CD4-positive, alpha-beta T cell treated with Interleukin-2 at 100 ng/mL for 4 hours (primary cell): Measurements from ENCODE around the gene RNASEH2B.
A peak's percentile ranks its signal among the peaks of the same experiment; 100 is the strongest.

Experiments
- DNase-seq: peaks from one replicate; pipeline ENCODE4 v3.0.0-alpha.2; 2020; ENCODE audit warnings: low spot score

The RNASEH2B gene, protein sequence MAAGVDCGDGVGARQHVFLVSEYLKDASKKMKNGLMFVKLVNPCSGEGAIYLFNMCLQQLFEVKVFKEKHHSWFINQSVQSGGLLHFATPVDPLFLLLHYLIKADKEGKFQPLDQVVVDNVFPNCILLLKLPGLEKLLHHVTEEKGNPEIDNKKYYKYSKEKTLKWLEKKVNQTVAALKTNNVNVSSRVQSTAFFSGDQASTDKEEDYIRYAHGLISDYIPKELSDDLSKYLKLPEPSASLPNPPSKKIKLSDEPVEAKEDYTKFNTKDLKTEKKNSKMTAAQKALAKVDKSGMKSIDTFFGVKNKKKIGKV

DNA sequence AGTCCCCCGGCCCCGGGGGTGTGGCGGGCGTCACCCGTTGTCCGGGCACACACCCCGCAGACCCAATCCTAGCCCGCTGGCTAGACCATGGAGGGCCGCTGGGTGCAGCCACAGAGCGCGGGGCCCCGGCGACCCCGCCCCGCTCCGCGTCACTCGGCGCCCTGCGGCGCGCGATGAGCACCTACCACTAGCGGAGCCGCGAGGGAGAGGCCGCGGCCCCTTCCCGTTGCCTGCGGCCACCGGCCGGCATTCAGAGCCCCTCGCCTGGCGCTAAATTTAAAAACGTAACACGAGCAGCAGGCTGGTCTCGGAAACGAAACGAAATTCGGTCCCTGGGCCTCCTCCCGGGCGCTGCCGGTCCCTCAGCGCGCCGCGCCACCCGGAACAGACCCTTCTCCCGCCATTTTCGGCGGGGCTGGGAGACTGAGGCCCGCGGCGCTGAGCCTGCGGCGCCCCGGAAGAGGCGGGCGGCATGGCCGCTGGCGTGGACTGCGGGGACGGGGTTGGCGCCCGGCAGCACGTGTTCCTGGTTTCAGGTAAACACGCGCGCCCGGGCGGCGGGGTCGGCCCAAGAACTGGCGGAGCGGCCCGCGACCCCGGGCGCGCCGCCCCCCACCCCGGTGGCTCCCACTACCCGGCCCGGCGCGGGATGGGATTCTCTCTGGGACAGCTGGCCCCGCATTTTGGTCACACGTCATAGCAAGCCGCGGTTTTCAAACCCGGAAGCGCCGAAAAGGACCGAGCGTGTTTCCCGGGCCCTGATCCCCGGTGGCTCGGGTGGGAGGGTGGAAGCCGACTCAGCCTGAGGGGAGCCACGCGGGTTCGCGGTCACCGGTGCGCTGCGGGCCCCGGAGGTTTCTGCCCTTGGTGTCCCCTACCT is at the start of gene RNASEH2B:
RNASEH2B (plus strand) TSS at position 187 of the 880 bp plus-strand sequence; CDS start at position 473, 286 bp downstream.
- DNase-seq = peak; percentile 66

DNA sequence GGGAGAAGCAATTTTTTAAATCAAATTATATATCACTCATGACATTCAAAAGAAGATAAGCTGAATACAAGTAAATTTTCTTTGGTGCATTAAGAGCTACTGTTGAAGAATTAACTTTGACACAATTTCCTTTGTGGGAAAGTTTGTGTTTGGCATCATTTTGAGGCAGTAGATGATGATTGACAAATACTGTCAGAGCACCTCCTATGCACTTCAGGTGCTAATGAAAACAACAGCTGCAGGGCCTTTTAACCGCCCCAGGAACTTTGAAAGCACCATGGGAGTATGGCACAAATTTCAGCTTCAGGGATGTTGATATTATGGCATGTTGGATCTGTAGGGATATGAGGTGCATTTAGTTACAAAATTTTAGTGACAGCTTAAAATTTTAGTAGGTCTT is 45.1 kb upstream of the RNASEH2B start:
- no peak for DNase-seq

DNA sequence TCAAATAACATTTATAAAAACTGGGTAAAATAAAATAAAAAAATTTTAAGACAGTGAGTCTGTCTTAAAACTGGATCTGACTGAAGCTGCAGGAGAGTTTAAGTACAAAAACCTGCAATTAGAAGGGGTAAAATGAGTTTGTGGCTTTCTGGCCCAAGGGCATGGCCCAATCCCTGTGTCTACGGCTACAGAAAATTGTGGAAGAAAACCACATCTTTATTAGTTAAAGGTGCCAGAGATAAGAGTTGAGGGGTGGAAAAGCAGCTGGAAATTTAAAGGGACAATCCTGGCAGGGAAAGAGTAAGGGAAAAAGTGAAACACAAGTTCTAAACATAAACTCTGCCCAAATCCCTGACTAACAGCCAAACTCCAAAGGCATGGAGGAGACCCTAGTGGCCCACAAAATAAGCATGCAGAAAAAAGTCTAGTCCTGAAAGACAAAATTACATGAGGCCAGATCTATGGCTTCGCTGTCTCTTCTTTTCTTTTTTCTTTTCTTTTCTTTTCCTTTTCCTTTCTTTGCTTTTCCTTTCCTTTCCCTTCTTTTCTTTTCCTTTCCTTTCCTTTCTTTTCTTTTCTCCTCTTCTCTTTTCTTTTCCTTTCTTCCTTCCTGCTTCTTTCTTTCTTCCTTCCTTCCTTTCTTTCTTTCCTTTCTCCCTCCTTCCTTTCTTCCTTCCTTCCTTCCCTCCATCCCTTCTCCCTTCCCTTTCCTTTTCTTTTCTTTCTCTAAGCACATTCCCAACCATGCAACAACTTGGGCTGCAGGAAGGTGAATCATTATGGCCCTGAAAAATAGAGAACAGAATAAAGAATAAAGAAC is 42.6 kb upstream of the RNASEH2B start:
- DNase-seq = no peak

DNA sequence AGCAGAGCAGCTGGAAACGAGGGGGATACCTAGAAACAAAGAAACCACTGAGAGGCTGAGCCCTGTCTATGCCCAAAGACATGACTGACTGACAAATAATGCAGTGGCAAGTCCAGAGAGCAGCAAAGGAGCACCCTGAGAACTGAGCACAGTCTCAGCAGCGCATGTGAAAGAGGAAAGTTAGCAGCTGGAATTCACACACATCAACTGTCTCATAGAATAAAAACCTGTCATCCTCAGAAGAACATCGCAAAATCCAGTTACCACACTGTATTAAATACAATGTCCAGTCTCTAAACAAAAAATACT is 42.0 kb upstream of the RNASEH2B start:
- DNase-seq = no peak

DNA sequence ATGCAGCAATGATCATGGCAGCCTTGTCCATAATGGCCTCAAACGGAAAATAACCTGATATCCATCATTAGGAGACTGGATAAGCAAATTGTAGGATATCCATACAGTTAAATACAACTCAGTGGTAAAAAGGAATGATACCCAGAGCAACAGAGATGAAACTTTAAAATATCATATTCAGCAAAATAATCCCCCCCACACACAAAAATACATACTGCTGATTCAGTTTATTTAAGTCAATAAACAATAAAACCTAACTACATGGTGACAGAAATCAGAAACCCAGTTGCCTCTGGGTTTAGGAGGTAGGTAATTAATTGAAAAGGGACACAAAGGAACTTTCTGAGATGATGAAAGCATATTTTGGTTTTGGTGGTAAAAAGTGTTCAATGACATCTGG is 38.2 kb upstream of the RNASEH2B start:
- no peak for DNase-seq

DNA sequence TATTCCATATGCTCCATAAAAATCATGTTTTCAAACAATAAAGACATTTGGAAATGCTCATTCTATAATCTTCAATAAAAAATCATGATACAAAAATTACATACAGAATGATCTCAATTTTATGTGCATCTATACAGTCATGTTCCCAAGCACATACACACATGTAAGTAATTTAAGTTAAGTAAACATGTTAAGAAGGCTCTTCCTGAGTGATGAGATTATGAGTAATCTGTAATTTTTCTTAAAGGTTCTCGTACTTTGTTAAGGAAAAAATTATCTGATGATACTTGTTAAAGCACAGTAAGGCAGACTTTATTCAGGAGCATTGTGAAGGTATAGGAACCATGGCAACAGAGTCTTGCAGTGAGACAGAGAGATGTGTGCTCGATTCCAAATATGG is 36.1 kb upstream of the RNASEH2B start:
- no peak for DNase-seq

DNA sequence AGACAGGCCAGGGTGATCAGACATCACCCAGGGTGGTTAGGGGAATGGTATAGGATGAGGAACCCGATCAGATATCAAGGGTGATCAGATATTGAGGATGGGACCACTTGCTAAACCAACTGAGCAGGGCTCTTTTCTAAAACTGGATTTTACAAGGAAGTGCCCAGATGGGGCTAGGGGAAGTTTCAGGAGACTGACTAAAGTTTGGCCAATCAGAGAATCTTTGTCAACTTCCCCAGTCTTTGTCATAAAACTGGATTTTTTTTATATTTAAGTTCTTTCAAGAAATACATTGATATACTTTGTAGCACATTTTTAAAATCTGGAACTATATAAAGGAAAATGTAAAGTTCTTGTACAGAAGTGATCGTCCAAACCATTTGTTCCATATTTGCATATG is 35.6 kb upstream of the RNASEH2B start:
- DNase-seq = no peak

DNA sequence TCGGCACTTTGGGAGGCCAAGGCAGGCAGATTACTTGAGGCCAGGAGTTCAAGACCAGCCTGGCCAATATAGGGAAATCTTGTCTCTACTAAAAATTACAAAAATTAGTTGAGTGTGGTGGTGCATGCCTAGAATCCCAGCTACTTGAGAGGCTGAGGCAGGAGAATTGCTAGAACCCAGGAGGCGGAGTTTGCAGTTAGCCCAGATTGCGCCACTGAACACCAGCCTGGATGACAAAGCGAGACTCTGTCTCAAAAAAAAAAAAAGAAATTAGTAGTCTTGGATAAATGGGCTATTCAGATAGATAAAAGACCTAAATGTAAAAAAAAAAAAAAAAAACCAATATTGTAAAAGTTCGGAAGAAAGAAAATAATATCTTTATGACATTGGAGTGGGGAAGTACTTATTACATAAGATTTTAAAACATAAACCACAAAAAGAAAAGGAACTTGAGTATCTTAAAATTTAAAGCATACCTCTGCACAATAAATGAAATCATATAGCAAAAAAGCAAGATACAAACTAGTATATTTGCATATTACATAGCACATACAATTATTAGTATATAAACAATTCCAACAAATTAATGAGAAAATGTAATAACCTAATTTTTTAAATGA is 26.7 kb upstream of the RNASEH2B start:
- DNase-seq = no peak

DNA sequence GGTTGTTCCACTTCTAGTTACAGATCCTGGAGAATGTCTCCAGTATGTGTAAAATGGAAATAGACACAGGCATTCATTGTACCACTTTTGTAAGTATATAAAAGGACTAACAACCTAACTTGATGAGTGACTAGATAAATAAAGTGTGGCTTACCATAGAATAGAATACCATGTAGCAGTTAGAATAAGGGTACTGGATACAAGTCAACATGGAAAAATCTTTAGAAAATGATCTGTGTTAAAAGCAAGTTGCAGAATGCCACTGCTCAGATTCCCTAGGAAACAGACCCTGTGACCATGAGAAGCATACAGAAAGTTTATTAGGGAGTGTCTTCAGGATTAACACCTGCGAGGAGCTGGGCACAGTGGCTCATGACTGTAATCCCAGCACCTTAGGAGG is 25.9 kb upstream of the RNASEH2B start:
- no peak for DNase-seq

DNA sequence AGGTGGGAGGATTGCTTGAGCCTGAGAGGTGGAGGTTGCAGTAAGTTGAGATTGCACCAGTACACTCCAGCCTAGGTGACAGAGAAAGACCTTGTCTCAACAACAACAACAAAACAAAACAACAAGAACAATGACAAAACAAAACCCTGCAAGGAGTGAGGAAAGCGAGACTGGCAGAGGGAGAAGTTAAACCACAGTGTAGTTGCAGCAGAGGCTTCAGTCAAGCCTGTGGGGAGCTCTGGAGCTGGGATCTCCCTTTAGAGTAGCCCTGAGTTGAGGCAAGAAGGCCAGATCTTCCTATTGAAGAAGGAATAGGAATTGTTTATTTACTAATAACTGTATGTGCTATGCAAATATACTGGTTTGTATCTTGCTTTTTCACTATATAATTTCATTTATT is 25.3 kb upstream of the RNASEH2B start:
- DNase-seq = no peak

DNA sequence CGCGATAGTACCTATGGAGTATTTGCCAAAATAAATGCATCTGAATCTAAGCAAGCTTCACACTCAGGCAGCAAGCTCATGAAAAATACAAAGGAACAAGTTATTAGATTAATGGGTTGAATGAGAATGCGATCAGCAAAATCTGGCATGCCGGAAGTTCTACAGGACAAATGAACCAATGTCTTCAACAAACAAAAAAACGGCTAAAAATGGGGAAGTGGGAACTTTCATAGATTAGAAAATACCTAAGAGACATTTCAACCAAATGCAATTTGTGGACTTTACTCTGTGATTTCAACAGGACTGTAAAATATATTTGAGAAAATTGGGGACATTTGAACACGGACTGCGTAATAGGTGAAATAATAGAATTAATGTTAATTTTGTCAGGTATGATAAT is 22.4 kb upstream of the RNASEH2B start:
- no peak for DNase-seq

DNA sequence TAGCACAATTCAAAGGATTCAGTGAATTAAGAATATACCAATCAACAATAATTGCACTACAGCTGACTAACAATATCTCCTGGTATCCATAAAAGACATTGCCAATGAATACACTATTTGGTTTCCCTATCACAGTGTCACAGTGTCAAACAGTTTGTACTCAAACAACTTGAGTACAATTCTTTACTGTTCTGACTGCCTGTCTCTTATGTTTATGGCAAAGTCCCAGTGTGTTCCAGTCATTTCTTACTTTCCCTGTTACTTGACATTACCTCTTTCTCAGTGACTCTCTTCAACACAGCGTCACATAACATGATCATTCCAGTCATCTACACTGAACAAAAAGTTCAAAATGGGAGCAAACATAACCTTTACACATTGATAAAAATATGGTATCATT is 21.2 kb upstream of the RNASEH2B start:
- no peak for DNase-seq

DNA sequence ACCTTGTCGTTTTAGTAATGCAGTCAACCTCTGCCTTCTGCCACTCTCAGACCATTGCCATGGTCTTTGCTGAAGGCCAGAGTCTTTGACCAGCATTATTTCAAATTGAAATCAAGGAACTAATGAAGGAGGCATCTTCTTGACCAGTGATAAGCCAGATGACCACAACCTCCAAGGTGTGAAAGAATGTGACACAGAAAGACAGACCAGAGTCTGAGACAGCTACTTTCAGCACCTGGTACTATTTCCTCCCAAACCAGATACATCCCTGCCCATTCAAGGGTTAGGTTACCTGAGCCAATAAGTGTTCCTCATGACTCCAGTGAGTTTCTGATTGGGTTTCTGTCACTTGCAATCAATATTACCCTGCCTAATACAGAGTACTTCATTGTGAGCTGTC is 20.3 kb upstream of the RNASEH2B start:
- DNase-seq = no peak

DNA sequence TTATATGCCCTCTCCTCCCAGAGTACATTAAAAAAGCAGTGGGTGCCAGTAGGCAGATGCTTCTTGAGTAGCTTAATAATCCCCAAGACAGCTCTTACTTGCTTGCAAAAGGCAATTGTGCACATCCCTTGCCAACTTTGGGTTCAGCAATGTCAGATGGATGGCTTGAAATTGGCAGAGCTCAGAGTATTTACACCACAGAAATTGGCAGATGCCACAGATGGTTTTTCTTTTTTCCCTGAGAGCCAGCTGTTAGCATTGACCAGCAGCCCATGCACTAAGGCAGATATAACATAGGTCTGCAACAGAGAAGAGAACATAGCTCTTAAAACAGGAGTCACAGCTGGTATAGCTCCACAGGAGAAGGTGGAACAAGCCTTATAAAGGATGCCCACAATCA is 18.4 kb upstream of the RNASEH2B start:
- DNase-seq = no peak

DNA sequence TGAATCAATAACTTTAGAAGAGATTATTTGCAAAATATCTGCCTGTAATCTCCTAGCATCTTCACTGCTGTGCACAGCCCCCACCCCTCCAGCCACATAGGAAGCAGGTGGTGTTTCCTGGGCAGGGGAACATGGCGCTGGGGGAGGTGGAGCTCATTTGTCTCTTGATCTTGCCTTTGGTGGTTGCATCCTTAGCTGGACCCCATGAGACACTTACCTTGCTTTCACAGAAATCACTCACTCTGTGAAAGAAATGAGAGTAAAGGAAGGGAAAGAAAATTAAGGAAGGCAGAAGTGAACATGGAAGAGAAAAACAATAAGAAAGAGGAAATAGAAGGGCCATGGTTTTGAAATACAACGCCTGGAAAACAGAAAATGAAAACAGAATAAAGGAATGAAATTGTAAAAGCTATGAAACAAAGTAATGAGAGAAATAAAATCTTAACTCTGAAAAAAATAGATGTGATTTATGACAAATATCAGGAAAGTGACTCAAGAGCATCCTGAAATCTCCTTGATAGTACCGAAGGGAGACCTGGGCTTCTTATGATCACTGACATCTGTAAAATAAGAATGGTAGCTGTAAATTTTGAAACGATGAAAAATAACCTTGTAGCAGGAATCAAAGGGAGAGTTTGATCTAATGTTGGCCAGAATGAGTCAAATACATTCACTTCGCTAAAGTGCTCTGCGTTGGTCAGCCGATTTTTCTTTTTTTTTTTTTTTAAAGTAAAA is 17.2 kb upstream of the RNASEH2B start:
- peak; percentile 47 for DNase-seq

DNA sequence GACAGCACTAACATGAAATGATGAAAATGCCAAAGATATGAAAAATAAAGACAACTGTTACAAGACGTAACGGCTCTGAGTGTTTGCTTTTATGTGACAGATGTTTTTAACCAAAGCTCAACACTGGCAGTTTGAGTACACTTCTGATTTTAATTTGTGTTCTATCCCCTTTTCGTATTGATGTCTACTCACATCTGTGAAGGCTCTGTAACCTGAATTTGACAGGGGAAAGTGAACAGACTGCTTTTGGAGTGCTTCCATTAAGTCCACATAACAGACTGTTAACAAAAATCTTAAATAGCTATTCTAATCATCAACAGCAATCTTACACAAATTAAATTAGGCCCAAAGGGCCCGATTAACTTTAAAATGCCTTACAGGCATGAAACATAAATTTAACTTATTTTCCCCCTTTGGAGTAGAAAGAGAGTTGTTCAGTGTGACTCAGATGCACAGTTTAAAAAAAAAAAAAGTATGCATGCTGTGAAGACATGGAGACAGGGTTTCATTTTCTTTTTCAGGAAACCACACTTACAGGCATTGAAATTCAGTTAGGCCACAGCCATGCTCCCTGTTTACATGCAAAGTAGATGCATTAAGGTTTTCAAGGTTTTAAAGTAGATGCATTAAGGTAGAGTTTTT is 16.3 kb upstream of the RNASEH2B start:
- DNase-seq = peak; percentile 63

DNA sequence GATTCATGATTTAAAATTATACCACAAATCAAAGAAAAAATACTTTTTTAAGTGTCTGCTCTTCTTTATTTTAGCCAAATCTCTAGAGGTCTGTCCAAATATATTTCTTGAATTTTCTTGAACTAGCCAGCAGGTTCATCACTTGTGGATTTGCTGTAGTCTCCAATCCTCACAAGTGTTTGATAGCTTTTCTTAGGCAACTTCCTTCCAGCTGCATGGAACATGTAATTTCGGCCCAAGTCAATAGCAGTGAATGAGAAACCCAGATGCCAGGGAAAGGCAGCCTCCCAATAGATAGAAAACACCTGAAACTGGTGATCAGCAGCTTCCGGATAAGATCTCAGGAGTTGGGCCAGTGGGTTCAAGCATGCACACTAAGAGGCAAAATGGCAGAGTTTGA is 15.6 kb upstream of the RNASEH2B start:
- DNase-seq = no peak

DNA sequence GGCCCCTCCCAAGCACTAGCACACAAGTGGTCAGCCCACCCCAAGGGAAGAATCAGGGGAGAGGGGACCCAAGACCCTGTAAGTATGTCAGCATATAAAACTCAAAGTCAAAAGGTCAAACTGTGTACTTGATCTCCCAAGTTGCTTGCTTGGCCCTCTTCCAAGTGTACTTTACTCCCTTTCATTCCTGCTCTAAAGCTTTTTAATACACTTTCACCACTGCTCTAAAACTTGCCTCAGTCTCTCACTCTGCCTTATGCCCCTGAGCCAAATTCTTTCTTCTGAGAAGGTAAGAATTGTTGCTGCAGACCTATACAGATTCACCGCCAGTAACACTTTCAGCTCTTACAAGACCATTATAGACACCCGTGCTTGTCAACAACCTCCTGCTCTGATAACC is 15.1 kb upstream of the RNASEH2B start:
- no peak for DNase-seq

DNA sequence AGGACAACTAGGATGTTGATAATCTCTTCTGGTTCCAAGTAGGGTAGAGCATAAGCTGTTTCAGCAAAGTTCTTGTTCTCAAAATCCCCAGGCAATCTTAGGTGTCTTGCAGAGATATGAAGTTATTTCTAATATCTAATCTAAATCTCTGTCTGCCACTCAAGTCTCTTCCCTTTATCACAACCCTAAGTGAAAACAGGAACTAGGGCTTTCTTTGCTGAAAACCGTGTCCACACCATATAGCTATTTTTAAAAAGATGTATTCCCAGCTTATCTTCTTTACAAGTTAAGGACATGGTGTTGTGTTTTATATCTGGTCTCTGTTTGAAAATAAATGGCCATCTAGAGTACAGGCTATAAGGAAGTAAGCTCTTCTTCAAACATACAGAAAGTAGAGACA is 11.3 kb upstream of the RNASEH2B start:
- no peak for DNase-seq

DNA sequence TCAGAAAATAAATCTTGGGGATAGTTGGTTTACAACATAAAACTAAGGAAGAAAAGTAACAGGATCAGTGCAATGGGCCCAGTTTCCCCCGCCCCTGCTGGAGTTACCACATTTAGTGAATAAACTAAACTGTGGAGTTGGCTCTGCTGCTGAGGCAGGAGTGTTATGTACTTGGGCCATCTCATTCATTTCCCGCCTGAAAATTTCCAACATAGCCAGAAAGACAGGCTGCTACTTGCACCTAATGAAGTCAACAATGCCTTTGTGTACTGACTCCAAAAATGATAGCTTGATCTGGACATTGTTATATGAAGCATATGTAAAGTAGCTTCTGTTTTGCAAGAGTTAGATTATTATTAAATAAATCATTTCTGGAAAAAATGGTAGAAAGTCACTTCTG is 7.9 kb upstream of the RNASEH2B start:
- no peak for DNase-seq

DNA sequence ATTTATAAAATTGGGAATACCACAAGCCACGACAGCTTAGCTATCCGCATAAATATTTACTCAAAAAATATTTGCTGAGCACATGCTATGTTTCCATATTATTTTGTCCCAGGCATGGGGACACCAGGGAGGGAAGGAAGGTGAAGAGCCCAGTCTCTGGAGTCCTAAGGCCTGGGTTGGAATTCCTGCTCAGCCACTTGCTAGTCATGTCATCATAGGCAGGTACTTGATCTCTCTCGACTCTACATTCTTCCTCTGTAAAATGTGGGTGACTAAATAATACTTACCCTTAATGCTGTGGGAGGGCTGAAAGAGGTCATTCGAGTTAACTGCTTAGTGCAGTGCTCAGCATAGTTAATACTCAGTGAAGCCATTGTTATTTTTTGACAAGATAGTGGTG is 4.3 kb upstream of the RNASEH2B start:
- no peak for DNase-seq
